Ramos (cell line): ENCODE data around the gene ASCC3.

Experiments used
- in situ Hi-C: fragments of 300-500 bp; cut with MboI; formaldehyde crosslinking; loops from one replicate; pipeline ENCODE4 v1.14.3; 2022; ENCODE audit warnings: low sequenced_read_pairs; ENCODE audit not compliant: unreplicated experiment

The ASCC3 gene

GRCh38 chr6:100518588-100518987, 362.5 kb downstream of the ASCC3 start:
- in situ Hi-C loops, result no loop called here

- in situ Hi-C loops, result no loop called here
Measured at GRCh38 chr6:100517633-100518032, 363.5 kb downstream of the ASCC3 start.

- in situ Hi-C loops, result no loop called here
Measured at GRCh38 chr6:100517106-100517505, 364.0 kb downstream of the ASCC3 start.

- in situ Hi-C loops, result no loop called here
Measured at GRCh38 chr6:100514660-100515059, 366.5 kb downstream of the ASCC3 start.

GRCh38 chr6:100512203-100512862, 368.8 kb downstream of the ASCC3 start:
- in situ Hi-C loops, result no loop called here

DNA sequence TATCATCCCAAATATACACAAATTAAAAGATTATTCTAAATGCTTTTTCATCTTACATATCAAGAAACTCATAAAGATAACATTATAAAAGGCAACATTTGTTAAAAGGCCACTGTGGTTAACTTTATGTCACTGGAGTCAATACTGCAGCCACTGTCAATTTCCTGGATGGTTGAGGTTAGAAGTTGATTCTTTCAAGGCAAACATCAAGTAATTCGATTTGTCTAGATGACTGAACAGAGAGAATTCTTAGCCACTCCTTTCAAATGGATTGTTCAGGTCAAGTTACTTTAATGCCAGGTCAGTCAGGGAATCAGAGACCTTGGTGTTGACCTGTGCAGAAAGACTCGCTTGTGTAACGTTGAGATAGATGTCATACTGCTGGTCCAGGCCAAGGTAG, 372.0 kb downstream of the ASCC3 start:
- in situ Hi-C loops, result no loop called here

DNA sequence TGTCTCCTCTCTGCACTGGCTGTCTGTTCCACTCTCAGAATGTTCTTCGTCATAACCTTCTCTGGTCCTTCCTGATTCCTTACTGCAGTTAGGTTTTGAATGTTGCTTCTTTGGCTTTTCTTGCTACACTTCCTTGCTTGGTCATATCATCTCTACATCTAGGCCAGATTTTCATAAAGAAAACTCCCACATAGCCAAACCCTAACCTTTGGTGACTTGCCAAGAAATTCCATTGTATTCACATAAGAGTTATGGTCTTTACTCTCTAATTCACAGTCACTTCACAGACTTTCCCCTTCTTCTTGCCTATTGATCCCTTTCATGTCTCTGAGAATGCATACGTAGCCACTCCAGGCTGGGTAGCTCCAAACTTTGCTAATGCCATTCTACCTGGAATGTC, 374.5 kb downstream of the ASCC3 start:
- in situ Hi-C loops, result no loop called here

- in situ Hi-C loops, result no loop called here
Measured at GRCh38 chr6:100504786-100505737, 376.1 kb downstream of the ASCC3 start.

- in situ Hi-C loops, result no loop called here
Measured at GRCh38 chr6:100503043-100503705, 378.0 kb downstream of the ASCC3 start.

- in situ Hi-C loops, result loop anchor here (25.0 kb wide), 1 partner anchor 631 kb away; no protein-coding TSS in a partner anchor
Measured at GRCh38 chr6:100493206-100493888, 387.8 kb downstream of the ASCC3 start.

- in situ Hi-C loops, result loop anchor here (25.0 kb wide), 1 partner anchor 630 kb away; no protein-coding TSS in a partner anchor
Measured at GRCh38 chr6:100491952-100492670, 389.0 kb downstream of the ASCC3 start.

GRCh38 chr6:100490065-100490464, 391.1 kb downstream of the ASCC3 start:
- in situ Hi-C loops, result loop anchor here (25.0 kb wide), 1 partner anchor 628 kb away; no protein-coding TSS in a partner anchor

- in situ Hi-C loops, result loop anchor here (10.0 to 25.0 kb wide), 2 partner anchors 363 to 626 kb away; no protein-coding TSS in a partner anchor
Measured at GRCh38 chr6:100488244-100488643, 392.9 kb downstream of the ASCC3 start.

- in situ Hi-C loops, result loop anchor here (10.0 to 25.0 kb wide), 2 partner anchors 363 to 625 kb away; no protein-coding TSS in a partner anchor
Measured at GRCh38 chr6:100487638-100488037, 393.5 kb downstream of the ASCC3 start.

- in situ Hi-C loops, result loop anchor here (10.0 to 25.0 kb wide), 2 partner anchors 360 to 623 kb away; no protein-coding TSS in a partner anchor
Measured at GRCh38 chr6:100485268-100485667, 395.9 kb downstream of the ASCC3 start.

GRCh38 chr6:100484474-100484873, 396.7 kb downstream of the ASCC3 start:
- in situ Hi-C loops, result loop anchor here (10.0 to 25.0 kb wide), 2 partner anchors 360 to 622 kb away; no protein-coding TSS in a partner anchor

DNA sequence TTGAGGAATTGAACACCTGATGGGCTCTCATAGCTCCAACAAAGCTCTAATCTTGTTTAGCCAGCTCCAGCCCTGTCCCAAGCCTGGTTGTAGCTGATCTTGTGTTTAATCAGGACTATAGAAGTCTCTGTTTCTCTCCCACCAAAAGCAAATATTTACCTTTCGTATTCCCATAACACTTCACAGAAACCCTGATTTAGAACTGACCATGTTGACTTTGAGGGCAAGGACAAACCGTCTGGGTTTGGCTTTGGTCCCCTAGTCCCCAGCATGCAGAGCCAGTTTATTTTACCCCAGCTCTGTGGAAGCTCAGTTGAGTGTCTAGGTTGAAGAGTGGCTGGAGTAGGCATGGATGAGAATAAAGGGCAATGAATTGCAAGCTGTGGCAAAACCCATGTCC, 398.4 kb downstream of the ASCC3 start:
- in situ Hi-C loops, result loop anchor here (10.0 to 25.0 kb wide), 2 partner anchors 358 to 620 kb away; no protein-coding TSS in a partner anchor

DNA sequence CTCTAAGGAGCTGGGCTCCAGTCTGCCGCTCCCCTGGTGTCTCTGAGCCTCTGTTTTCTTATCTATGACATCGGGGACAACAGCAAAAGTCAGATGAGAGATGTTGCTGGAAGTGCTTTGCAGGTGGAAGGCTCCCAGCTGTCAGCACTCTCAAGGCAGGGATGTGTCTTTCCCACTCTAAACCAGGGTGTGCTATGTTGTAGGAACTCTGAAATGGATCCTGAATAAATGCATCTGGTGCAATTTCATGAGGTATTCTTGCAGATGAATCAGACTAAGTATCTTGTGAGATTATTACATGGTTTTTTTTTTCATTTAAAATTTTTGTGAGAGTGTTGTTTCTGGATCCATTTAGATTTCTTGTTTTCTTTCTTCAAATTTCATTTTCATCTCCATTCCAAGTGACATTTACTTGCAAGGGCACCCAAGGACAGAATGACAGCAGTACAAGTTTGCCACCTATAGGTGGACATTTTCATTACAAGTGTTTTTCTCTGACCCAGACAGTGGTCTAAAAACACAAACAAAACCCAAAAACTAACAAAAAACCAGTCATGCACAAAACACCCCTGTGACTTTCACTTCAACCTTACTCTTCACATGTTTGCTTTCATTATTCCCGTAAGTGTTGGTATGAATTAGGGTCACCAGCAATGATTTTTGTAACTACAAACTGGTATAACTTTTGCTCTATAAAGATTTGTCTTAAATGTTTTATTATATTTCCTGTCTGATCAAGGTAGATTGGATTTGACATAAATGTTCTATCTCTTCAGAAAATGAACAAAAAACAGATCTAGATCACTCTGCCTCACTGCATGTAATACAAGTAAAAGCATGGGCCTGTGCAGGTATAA, 401.7 kb downstream of the ASCC3 start:
- in situ Hi-C loops, result loop anchor here (10.0 to 25.0 kb wide), 2 partner anchors 355 to 617 kb away; no protein-coding TSS in a partner anchor
